ENCODE data around the gene SYT8. TPM values are rescaled to one million over a fixed set of nuclear protein-coding genes. Genes with fewer than 3 reads are reported as not detected.
"Not testable (repeated sequence)": the region's sequence is repeated elsewhere in the genome, so short reads cannot be mapped to it uniquely, and the experiment has no call there.

The SYT8 gene
- total RNA-seq, 2 donors from 2014 or later, result not detected

DNA sequence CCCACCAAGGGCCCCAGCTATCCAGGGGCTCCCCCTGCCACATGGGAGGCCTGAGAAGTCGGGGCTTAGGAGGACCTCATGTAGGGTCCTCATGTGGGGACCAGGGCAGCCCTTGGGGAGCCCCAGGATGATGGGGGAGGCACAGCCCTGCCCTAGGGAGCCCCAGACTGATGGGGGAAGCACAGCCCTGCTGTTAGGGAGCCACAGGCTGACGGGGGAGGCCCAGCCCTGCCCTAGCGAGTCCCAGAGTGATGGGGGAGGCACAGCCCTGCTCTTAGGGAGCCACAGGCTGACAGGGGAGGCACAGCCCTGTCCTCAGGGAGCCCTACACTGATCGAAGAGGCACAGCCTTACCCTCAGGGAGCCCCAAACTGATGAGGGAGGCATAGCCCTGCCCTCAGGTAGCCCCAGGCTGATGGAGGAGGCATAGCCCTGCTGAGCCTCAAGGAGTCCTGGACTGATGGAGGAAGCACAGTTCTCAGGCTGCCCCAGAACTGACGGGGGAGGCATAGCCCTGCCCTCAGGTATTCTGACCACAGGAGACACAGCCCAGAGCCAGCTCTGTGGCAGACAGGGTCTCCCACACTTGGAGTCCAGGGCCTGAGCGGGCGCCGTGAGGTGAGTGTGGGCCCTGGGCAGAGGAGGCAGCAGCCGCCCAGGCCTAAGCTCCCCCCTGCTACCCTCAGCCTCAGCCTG, 46.1 kb downstream of the SYT8 start:
- no peak overlapping the region for H3K4me3 Mint-ChIP-seq
- H3K27ac Mint-ChIP-seq, result no peak overlapping the region
- peak; percentile 20 for ATAC-seq (replicated peaks)
- peaks cover 6% of the 10 kb centered on the region for H3K36me3 Mint-ChIP-seq (ENCODE audit: low read depth)
- no peaks in the 10 kb centered on the region for H3K9me3 Mint-ChIP-seq
- H3K4me1 Mint-ChIP-seq, result no peaks in the 10 kb centered on the region
- no peaks in the 10 kb centered on the region for H3K27me3 Mint-ChIP-seq

- H3K4me3 Mint-ChIP-seq, result no peak overlapping the region
- no peak overlapping the region for H3K27ac Mint-ChIP-seq
- H3K9me3 Mint-ChIP-seq, result no peaks in the 10 kb centered on the region
- peak; percentile 21 for ATAC-seq (replicated peaks)
- no peaks in the 10 kb centered on the region for H3K4me1 Mint-ChIP-seq
- H3K27me3 Mint-ChIP-seq, result no peaks in the 10 kb centered on the region
- peaks cover 6% of the 10 kb centered on the region for H3K36me3 Mint-ChIP-seq (ENCODE audit: low read depth)
Measured at GRCh38 chr11:1881442-1882264, 46.9 kb downstream of the SYT8 start.

GRCh38 chr11:1882265-1883238, 47.8 kb downstream of the SYT8 start:
- Mint-ChIP-seq H3K36me3 (ENCODE audit: low read depth) (peaks cover 6% of the 10 kb centered on the region), H3K9me3 (no peaks in the 10 kb centered on the region), H3K4me3 (no peak overlapping the region), H3K27ac (no peak overlapping the region), H3K27me3 (no peaks in the 10 kb centered on the region), H3K4me1 (no peaks in the 10 kb centered on the region)
- peak; percentile 84 for ATAC-seq (replicated peaks)

DNA sequence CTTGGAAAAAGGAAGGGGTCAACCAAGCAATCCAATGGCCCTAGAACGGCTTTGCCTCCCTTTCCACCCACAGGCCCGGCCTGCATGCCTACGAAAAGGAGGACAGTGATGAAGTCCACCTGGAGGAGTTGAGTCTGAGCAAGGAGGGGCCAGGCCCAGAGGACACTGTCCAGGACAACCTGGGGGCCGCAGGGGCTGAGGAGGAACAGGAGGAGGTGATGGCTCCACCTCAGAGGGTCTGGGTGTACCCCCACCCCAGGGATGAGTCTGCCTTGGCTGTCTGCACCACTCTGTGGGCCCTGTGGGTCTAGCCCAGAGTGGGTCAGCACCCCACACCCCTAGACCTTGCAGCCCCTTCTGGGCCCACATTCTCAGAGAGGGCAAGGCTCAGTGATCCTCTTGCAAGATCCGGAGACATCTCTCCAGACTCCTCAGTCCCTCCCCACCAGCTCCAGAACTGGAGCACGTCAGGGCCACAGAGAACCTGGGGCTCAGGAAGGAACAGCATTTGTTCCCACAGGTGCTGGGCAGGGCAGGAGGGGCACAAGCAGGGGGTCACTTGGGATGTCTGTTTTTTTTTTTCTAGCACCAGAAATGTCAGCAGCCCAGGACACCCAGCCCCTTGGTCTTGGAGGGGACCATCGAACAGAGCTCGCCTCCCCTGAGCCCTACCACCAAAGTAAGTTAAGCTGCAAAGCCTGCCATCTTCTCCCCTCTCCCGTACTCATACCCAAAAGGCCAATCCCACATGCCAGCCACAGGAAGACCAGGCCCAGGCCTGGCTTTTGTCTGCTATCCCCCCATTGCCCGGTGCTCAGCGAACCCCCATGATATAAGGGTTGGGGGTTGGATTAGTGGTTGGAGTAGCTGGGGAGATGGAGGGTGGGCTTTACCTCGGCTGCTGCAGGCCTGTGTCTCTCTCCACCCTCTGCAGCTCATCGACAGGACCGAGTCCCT, 48.8 kb downstream of the SYT8 start:
- Mint-ChIP-seq H3K9me3 (no peaks in the 10 kb centered on the region), H3K4me3 (no peak overlapping the region), H3K4me1 (peaks cover 4% of the 10 kb centered on the region), H3K27ac (no peak overlapping the region), H3K27me3 (no peaks in the 10 kb centered on the region), H3K36me3 (ENCODE audit: low read depth) (peaks cover 6% of the 10 kb centered on the region)
- ATAC-seq (replicated peaks), result no peak

DNA sequence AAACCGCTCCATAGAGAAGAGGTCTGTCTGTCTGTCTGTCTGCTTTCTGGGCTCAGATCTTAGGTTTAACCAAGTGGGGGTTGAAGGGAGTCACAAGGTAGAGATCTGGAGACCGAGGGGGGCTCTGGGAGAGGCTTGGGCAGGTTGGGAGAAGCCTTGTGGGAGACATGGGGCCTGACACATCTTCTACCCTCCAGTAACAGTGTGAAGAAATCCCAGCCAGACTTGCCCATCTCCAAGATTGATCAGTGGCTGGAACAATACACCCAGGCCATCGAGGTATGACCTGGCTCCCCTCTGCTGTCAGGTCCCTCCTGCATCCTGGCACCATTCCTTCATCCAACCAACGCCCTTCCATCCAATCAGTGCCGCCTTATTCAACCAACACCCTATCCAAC, 49.5 kb downstream of the SYT8 start:
- Mint-ChIP-seq H3K4me3 (no peak overlapping the region), H3K9me3 (no peaks in the 10 kb centered on the region), H3K27ac (no peak overlapping the region), H3K4me1 (peaks cover 8% of the 10 kb centered on the region), H3K36me3 (ENCODE audit: low read depth) (peaks cover 6% of the 10 kb centered on the region), H3K27me3 (no peaks in the 10 kb centered on the region)
- no peak for ATAC-seq (replicated peaks)

DNA sequence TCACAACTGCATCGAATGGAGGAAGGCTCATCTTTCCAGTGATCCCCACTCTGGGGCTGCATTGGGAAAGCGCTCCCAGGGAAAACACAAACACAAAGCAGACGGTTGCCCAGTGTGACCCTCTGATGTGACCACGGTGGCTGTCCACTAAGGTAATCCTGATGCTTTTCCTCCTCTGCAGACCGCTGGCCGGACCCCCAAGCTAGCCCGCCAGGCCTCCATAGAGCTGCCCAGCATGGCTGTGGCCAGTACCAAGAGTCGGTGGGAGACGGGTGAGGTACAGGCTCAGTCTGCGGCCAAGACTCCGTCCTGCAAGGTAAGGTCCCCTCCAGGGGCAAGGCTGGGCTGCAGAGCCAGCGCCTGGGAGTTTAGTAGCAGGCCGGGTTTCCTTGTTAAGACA, 51.8 kb downstream of the SYT8 start:
- not testable (repeated sequence) for H3K27me3 Mint-ChIP-seq; H3K36me3 Mint-ChIP-seq (ENCODE audit: low read depth); H3K9me3 Mint-ChIP-seq; H3K27ac Mint-ChIP-seq; ATAC-seq (replicated peaks); H3K4me1 Mint-ChIP-seq; H3K4me3 Mint-ChIP-seq

Other genes starting within 250 kb of the SYT8 start
- not detected for gene KRTAP5-1, start 249.7 kb upstream of the SYT8 start, total RNA-seq
- gene KRTAP5-2, start 236.7 kb upstream of the SYT8 start, total RNA-seq, result not detected
- not detected for gene KRTAP5-3, start 226.5 kb upstream of the SYT8 start, total RNA-seq
- not detected for gene KRTAP5-4, start 212.9 kb upstream of the SYT8 start, total RNA-seq
- gene KRTAP5-5, start 205.2 kb upstream of the SYT8 start, total RNA-seq, result not detected
- gene KRTAP5-6, start 137.8 kb upstream of the SYT8 start, total RNA-seq, result not detected
- gene IFITM10, start 84.4 kb upstream of the SYT8 start, total RNA-seq, result under 1 TPM; 0.17 to 0.42 TPM
- 10 to 100 TPM; 38.0 to 59.1 TPM for gene CTSD, start 71.1 kb upstream of the SYT8 start, total RNA-seq
- gene TNNI2, start 4.0 kb downstream of the SYT8 start, total RNA-seq, result not detected
- gene LSP1, start 18.1 kb downstream of the SYT8 start, total RNA-seq, result 100 to 1,000 TPM; 328 to 423 TPM
- under 1 TPM in 1 of 2 donors, not detected in 1; 0.11 TPM for gene PRR33, start 56.9 kb downstream of the SYT8 start, total RNA-seq
- 10 to 100 TPM in 1 of 2 donors, 1 to 10 TPM in 1; 2.1 to 26.2 TPM for gene TNNT3, start 84.7 kb downstream of the SYT8 start, total RNA-seq
- gene MRPL23, start 112.3 kb downstream of the SYT8 start, total RNA-seq, result 100 to 1,000 TPM in 1 of 2 donors, 10 to 100 TPM in 1; 84.4 to 119 TPM
- gene H19, start 162.9 kb downstream of the SYT8 start, total RNA-seq, result not detected

Data from activated T-helper 17 cell treated with anti-CD3 and anti-CD28 coated beads, Interleukin-2, amount 50 U/mL, for 72 hours (primary cell).